ENCODE results near the gene GRIN2A.
A peak's percentile ranks its signal among the peaks of the same experiment; 100 is the strongest.

GRIN2A gene

DNA sequence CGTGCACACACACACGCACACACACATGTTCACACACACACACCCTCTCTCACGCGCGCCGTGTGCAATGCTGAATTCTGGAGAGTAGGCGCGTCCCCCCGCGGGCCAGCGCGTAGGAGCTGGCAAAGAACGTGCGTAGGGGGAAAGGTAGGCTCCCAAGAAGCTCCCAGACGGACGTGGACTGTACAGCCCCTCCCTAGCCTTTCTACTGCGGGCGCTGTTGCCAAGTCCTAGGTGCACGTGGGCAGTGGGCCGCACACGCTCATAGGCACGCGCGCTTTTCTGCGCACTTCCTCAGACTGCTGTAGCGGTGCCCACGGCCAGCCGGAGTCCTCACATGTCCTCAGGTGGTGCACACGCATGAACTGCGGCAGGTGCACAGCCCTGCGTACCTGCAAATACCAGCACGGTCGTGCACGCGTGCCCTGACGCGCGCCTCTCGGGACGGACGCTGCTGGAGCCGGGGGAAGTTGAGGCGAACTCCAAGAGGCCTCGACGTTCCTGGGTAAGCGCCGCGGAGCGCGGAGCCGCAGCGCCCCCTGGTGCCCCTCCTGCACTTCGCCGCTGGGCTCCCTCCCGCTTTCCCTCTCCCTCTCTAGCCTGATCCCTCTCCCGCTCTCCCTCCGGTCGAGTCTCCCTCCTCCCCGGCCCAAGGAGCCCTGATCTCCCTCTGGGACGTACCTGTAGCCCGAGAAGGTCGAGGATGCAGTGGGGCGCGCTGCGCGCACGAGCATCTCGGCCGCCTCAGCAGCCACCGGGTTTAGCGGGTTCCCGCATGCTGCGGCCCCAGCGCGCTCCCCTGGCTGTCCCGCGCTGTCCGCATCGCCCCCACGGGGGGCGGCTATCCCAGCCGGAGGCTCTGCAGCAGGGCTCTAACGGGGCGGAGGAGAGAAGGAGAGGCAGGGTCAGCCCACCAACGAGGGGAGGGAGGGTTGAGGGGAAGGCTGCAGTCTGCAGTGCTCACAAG is 749 bp downstream of the GRIN2A start:
- Histone ChIP-seq H3K36me3 (ENCODE audit: control insufficient read depth in 2 of 2, insufficient read depth in 2 of 2, low read length in 2 of 2) (no peaks in the 10 kb centered on the region), H3K27ac (ENCODE audit: low read length) (no peak overlapping the region), H3K9me3 (ENCODE audit: control insufficient read depth in 2 of 2, low read length in 2 of 2) (no peaks in the 10 kb centered on the region), H3K9ac (ENCODE audit: low read length in 2 of 2) (peak overlapping the region; percentile 13 to 38), H3K4me3 (ENCODE audit: low read length in 2 of 2) (peak overlapping the region; percentile 79), H3K4me1 (ENCODE audit: control insufficient read depth, insufficient read depth, low read length) (peaks cover 27% of the 10 kb centered on the region), H3K27me3 (ENCODE audit: control insufficient read depth in 1 of 2, insufficient read depth in 2 of 2, low read length in 2 of 2) (peaks cover 0 to 3% of the 10 kb centered on the region in 2 donors)

DNA sequence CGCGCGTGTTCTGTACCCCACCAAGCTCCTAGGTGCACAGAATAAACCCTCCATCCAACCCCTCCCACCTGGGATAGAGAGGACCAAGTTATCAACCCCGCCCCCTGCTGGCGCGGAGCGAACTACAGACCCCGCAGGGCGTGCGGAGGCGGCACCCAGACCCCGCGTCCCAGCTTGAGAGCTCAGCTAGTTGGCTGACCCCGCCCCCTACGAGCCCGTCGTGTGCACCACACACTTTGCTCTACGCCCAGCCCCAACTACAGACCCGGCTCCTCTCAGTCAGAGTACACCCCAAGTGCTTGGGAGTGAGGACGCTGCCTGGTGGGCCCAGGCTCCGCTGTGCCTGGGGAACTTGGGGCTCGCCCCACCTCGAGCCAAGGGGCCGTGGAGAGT is 1.5 kb downstream of the GRIN2A start:
- Histone ChIP-seq H3K9ac (ENCODE audit: low read length in 2 of 2) (no peak overlapping the region), H3K4me1 (ENCODE audit: control insufficient read depth, insufficient read depth, low read length) (peaks cover 27% of the 10 kb centered on the region), H3K27me3 (ENCODE audit: control insufficient read depth in 1 of 2, insufficient read depth in 2 of 2, low read length in 2 of 2) (peaks cover 0 to 3% of the 10 kb centered on the region in 2 donors), H3K36me3 (ENCODE audit: control insufficient read depth in 2 of 2, insufficient read depth in 2 of 2, low read length in 2 of 2) (no peaks in the 10 kb centered on the region), H3K27ac (ENCODE audit: low read length) (no peak overlapping the region), H3K9me3 (ENCODE audit: control insufficient read depth in 2 of 2, low read length in 2 of 2) (no peaks in the 10 kb centered on the region), H3K4me3 (ENCODE audit: low read length in 2 of 2) (peak overlapping the region; percentile 79)

DNA sequence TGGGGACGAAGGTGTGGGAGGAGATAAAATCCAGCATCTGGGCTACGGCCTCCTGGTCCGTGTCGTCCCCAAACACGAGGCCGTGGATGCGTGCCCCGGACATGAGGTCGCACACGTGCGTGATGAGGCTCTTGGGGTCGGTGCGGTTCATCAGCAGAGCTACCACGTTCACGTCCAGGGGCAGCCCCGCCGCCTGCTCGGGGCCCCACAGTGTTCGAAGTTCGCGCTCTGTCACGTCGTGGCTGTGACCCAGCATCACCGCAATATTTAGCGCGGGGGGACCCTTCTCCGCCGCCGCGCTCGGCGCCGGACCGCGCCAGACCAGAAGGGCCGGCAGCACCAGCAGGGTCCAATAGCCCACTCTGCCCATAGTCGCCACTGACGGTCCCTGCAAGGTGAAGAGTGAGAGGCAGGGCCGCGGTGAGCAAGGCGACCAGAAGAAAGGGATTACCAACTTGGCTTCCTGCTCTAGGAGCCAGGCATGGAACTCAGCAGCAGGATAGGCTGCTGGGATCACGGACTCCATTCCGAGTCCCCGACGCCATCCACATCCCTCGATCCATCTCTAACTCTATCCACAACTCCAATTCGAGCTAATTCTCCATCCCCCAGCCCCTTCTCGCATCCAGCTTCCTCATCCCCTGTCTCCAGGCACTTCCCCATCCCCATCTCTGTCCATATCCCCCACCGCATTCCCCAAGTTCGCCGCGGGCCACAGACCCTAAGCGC is 2.0 kb downstream of the GRIN2A start:
- Histone ChIP-seq H3K4me3 (ENCODE audit: low read length in 2 of 2) (peak overlapping the region in 1 of 2 donors; percentile 79), H3K36me3 (ENCODE audit: control insufficient read depth in 2 of 2, insufficient read depth in 2 of 2, low read length in 2 of 2) (no peaks in the 10 kb centered on the region), H3K27me3 (ENCODE audit: control insufficient read depth in 1 of 2, insufficient read depth in 2 of 2, low read length in 2 of 2) (peaks cover 0 to 3% of the 10 kb centered on the region in 2 donors), H3K9ac (ENCODE audit: low read length in 2 of 2) (no peak overlapping the region), H3K27ac (ENCODE audit: low read length) (no peak overlapping the region), H3K9me3 (ENCODE audit: control insufficient read depth in 2 of 2, low read length in 2 of 2) (no peaks in the 10 kb centered on the region), H3K4me1 (ENCODE audit: control insufficient read depth, insufficient read depth, low read length) (peaks cover 27% of the 10 kb centered on the region)

DNA sequence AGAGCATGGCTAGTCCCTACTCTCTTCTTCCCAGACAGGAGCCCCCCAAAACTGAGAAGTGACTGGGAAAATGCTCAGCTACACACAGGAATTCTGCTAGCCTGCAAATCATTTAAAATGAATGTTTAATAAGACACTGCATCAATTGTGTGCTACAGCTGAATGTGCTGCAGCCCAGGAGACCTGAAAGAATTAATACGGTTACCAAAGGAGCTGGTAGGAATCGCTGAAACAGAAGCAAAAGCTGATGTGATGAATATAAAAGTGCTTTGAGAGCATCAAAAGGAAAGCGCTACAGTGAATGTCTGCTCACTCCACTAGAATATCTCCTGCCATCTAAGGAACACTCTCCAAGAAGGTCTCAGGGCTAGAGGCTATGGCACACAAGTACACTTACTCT is 3.7 kb downstream of the GRIN2A start:
- Histone ChIP-seq H3K9ac (ENCODE audit: low read length in 2 of 2) (no peak overlapping the region), H3K4me3 (ENCODE audit: low read length in 2 of 2) (no peak overlapping the region), H3K27me3 (ENCODE audit: control insufficient read depth in 1 of 2, insufficient read depth in 2 of 2, low read length in 2 of 2) (peaks cover 0 to 3% of the 10 kb centered on the region in 2 donors), H3K4me1 (ENCODE audit: control insufficient read depth, insufficient read depth, low read length) (peaks cover 25% of the 10 kb centered on the region), H3K27ac (ENCODE audit: low read length) (no peak overlapping the region), H3K9me3 (ENCODE audit: control insufficient read depth in 2 of 2, low read length in 2 of 2) (no peaks in the 10 kb centered on the region), H3K36me3 (ENCODE audit: control insufficient read depth in 2 of 2, insufficient read depth in 2 of 2, low read length in 2 of 2) (no peaks in the 10 kb centered on the region)

DNA sequence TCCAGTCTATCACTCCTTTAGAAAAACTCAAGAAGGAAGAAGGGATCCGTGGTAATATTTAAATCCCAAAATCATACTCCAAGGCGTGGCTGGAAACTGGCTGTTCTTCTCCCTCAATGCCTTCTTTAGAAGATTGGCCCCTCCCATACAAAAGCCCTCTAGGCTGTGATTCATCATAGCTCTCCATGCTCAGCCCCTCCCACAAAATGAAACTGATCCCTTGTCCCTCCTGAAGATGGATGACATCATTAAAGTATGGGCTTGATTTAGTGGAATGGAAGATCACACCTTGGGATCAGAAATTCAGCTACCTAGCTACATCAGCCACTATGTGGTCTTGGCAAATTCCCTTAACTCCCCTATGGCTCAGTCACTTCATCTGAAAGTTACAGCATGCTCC is 4.1 kb downstream of the GRIN2A start:
- H3K27me3 ChIP-seq (ENCODE audit: control insufficient read depth in 1 of 2, insufficient read depth in 2 of 2, low read length in 2 of 2): peaks cover 0 to 3% of the 10 kb centered on the region in 2 donors

DNA sequence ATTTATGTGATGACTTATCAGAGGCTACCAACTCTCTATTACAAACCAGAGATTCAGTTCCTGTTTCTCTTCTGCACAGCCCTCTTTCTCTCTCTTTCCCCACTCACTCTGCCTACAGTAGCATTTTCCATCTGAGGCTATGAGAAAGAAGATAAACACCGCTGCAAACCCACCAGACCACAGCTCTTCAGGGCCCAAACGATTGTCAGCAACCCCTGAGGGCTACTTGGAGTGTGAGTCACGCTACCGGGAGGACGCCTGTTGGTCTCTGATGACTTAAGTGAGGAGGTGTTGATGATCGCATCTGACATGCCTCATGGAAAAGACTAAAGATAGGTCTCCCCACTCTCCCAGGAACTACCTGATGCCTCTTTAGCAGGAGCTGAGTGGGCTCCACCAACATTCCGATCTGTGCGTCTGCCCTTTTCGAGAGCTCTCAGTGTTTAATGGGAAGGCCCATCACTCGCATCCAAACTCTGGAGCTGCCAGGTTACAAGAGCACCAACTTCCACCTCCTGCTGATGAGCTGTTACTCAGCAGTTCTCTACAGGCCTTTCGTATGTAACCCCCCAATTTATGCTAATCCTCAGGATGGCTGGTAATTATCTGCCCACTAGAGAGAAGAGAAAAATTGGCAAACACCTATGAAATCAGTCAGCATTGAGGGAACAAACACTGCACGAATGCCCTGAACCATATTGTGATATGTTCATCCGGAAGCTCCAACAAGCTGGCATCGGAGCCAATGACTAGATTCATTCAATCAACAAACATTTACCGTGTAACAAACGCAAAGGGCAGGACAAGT is 9.2 kb downstream of the GRIN2A start:
- H3K36me3 ChIP-seq (ENCODE audit: control insufficient read depth in 2 of 2, insufficient read depth in 2 of 2, low read length in 2 of 2): no peaks in the 10 kb centered on the region
- H3K4me1 ChIP-seq (ENCODE audit: control insufficient read depth, insufficient read depth, low read length): peaks cover 3% of the 10 kb centered on the region
- no peaks in the 10 kb centered on the region for H3K27me3 ChIP-seq (ENCODE audit: control insufficient read depth in 1 of 2, insufficient read depth in 2 of 2, low read length in 2 of 2)
- no peak overlapping the region for H3K27ac ChIP-seq (ENCODE audit: low read length)
- H3K9ac ChIP-seq (ENCODE audit: low read length in 2 of 2): no peak overlapping the region
- H3K4me3 ChIP-seq (ENCODE audit: low read length in 2 of 2): no peak overlapping the region
- H3K9me3 ChIP-seq (ENCODE audit: control insufficient read depth in 2 of 2, low read length in 2 of 2): peaks cover 0 to 5% of the 10 kb centered on the region in 2 donors

More for the DNA sequence above, 4.1 kb downstream of the GRIN2A start:
- no peaks in the 10 kb centered on the region for H3K36me3 ChIP-seq (ENCODE audit: control insufficient read depth in 2 of 2, insufficient read depth in 2 of 2, low read length in 2 of 2)
- no peak overlapping the region for H3K27ac ChIP-seq (ENCODE audit: low read length)
- no peak overlapping the region for H3K9ac ChIP-seq (ENCODE audit: low read length in 2 of 2)
- peaks cover 21% of the 10 kb centered on the region for H3K4me1 ChIP-seq (ENCODE audit: control insufficient read depth, insufficient read depth, low read length)
- H3K9me3 ChIP-seq (ENCODE audit: control insufficient read depth in 2 of 2, low read length in 2 of 2): no peaks in the 10 kb centered on the region
- no peak overlapping the region for H3K4me3 ChIP-seq (ENCODE audit: low read length in 2 of 2)

DNA sequence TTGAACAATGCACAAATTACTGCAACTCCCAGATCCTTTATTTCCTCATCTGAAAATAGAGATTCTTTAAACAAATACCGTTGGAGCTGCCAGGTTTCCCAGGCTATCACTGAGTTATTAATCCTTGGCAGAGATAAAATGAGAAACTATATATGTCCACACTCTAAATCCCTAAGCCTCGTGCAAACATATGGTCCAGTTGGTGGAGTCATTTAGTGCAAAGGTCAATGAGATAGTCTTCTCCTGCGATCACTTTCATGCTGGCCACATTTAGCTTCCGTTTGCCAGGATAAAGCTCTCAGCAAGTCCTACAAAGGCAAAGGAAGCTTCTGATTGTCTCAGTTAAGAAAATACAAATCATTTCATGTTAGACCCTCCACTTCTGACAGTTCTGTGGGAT is 11.0 kb downstream of the GRIN2A start:
- Histone ChIP-seq H3K9ac (ENCODE audit: low read length in 2 of 2) (no peak overlapping the region), H3K4me3 (ENCODE audit: low read length in 2 of 2) (no peak overlapping the region), H3K9me3 (ENCODE audit: control insufficient read depth in 2 of 2, low read length in 2 of 2) (peaks cover 0 to 5% of the 10 kb centered on the region in 2 donors), H3K27ac (ENCODE audit: low read length) (no peak overlapping the region), H3K4me1 (ENCODE audit: control insufficient read depth, insufficient read depth, low read length) (peaks cover 5% of the 10 kb centered on the region), H3K27me3 (ENCODE audit: control insufficient read depth in 1 of 2, insufficient read depth in 2 of 2, low read length in 2 of 2) (no peaks in the 10 kb centered on the region), H3K36me3 (ENCODE audit: control insufficient read depth in 2 of 2, insufficient read depth in 2 of 2, low read length in 2 of 2) (no peaks in the 10 kb centered on the region)

DNA sequence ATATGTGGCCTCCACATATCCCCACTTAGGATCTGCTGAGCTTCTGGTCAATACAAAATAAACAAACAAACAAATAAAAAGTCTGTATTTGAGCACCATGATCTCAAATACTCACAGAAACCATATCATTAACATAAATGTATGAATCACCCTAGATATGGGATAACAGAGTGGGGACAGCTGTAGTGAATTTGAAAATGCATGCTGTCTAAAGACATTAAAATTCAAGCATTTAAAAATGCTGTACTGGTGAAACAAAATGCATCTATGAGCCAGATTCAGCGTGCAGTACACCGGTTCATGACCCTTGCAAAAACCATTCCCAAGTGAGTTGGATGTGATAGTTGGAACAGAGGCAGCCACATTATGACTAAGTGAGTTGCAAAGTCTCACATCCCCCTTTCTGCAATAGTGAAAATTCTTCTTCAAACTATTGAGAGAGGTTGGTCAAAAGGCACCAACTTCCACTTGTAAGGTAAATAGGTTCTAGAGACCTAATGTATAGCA is 12.3 kb downstream of the GRIN2A start:
- no peaks in the 10 kb centered on the region for H3K27me3 ChIP-seq (ENCODE audit: control insufficient read depth in 1 of 2, insufficient read depth in 2 of 2, low read length in 2 of 2)
- no peak overlapping the region for H3K4me3 ChIP-seq (ENCODE audit: low read length in 2 of 2)
- H3K9me3 ChIP-seq (ENCODE audit: control insufficient read depth in 2 of 2, low read length in 2 of 2): peaks cover 0 to 5% of the 10 kb centered on the region in 2 donors
- peaks cover 5% of the 10 kb centered on the region for H3K4me1 ChIP-seq (ENCODE audit: control insufficient read depth, insufficient read depth, low read length)
- no peak overlapping the region for H3K27ac ChIP-seq (ENCODE audit: low read length)
- no peaks in the 10 kb centered on the region for H3K36me3 ChIP-seq (ENCODE audit: control insufficient read depth in 2 of 2, insufficient read depth in 2 of 2, low read length in 2 of 2)
- H3K9ac ChIP-seq (ENCODE audit: low read length in 2 of 2): no peak overlapping the region

DNA sequence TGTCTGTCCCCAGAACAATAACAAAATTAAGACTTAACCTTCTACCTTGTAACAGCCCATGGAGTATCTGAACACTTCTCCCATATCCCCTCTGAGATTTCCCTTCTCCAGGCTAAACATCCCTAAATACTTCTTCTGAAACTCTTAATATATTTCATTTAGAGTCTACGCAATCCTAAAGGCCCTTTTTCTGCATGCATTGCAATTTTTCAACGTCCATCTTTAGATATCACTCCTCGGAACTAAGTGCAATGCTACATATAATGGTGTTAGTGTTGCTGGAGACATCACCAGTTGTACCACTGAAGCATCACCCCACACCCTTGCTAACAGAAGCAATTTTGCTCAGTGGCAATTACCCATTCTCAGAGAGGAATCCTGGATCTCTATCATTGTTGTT is 13.2 kb downstream of the GRIN2A start:
- Histone ChIP-seq H3K27ac (ENCODE audit: low read length) (no peak overlapping the region), H3K27me3 (ENCODE audit: control insufficient read depth in 1 of 2, insufficient read depth in 2 of 2, low read length in 2 of 2) (no peaks in the 10 kb centered on the region), H3K4me1 (ENCODE audit: control insufficient read depth, insufficient read depth, low read length) (peaks cover 5% of the 10 kb centered on the region), H3K36me3 (ENCODE audit: control insufficient read depth in 2 of 2, insufficient read depth in 2 of 2, low read length in 2 of 2) (no peaks in the 10 kb centered on the region), H3K4me3 (ENCODE audit: low read length in 2 of 2) (no peak overlapping the region), H3K9me3 (ENCODE audit: control insufficient read depth in 2 of 2, low read length in 2 of 2) (peaks cover 0 to 5% of the 10 kb centered on the region in 2 donors), H3K9ac (ENCODE audit: low read length in 2 of 2) (no peak overlapping the region)

DNA sequence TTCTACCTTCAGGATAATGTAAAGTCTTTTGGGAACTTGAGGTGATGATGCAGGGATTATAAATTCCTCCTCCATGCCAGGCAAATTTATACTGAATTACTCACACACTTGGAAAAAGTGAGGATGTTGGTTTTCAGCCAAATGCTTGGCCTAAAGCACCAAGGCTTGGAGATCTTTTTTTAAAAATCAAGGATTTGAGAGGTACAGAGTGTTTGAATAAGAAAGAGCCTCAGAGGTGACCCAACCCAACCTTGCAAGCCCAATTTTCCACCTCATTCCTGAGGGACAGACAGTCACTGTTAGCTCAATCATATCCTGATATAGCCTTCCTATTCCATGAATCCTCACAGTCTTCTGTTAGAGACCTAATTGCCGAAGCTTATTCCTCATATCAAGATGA is 14.0 kb downstream of the GRIN2A start:
- Histone ChIP-seq H3K27ac (ENCODE audit: low read length) (no peak overlapping the region), H3K4me3 (ENCODE audit: low read length in 2 of 2) (no peak overlapping the region), H3K9me3 (ENCODE audit: control insufficient read depth in 2 of 2, low read length in 2 of 2) (peaks cover 0 to 5% of the 10 kb centered on the region in 2 donors)

More for the DNA sequence above, 14.0 kb downstream of the GRIN2A start:
- Histone ChIP-seq H3K9ac (ENCODE audit: low read length in 2 of 2) (no peak overlapping the region), H3K36me3 (ENCODE audit: control insufficient read depth in 2 of 2, insufficient read depth in 2 of 2, low read length in 2 of 2) (no peaks in the 10 kb centered on the region), H3K27me3 (ENCODE audit: control insufficient read depth in 1 of 2, insufficient read depth in 2 of 2, low read length in 2 of 2) (no peaks in the 10 kb centered on the region), H3K4me1 (ENCODE audit: control insufficient read depth, insufficient read depth, low read length) (peaks cover 7% of the 10 kb centered on the region)

Data from stomach smooth muscle (tissue), 2 donors.